ENCODE results near the gene CERS6. TPM values are rescaled to one million over a fixed set of nuclear protein-coding genes. Genes with fewer than 3 reads are reported as not detected.

The CERS6 gene
- total and polyA plus RNA-seq, 10 of the 15 experiments (the other 5 are each of a cell fraction or from before 2014, with no cell fraction given), result 1.3 to 20.4 (median 14.1) TPM

DNA sequence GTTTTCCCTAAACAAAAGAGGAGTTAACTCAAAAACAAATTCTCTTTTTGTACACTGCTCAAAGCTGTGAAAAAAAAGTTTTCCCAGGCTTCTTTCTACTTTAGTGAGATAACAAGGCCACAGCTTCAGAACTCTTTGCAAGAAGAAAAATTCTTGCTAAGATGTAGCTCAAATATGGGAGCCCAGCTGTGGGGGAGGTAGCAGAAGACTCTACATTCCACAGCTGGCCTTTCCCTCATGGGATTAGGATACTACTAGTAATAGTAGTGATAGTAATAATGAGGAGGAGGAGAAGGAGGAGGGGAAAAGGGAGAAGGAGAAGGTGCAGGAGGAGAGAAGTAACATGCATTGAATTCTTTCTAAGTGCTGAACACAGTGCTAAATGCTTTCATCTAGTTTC lies 19.2 kb upstream of the CERS6 start:
- CTCF ChIA-PET, result no interaction called here
- no TSS peak for BruUV-seq (replicated peaks)
- Histone ChIP-seq H4K20me1 (ENCODE audit: control insufficient read depth, insufficient read depth) (no peaks in the 10 kb centered on the region), H3K4me2 (ENCODE audit: control insufficient read depth, insufficient read depth) (no peak overlapping the region), H3K9me3 (replicated peaks; ENCODE audit: control insufficient read depth, insufficient read depth, low read length) (no peaks in the 10 kb centered on the region), H3K4me1 (ENCODE audit: control insufficient read depth, insufficient read depth, low read length) (peaks cover 12% of the 10 kb centered on the region; the same call in 1 of the 2 replicates), H3K27me3 (replicated peaks in 1 of 2; ENCODE audit: control insufficient read depth in 2 of 2, insufficient read depth in 2 of 2, low read length in 1 of 2) (no peaks in the 10 kb centered on the region), H3K4me3 (no peak overlapping the region), H3K36me3 (ENCODE audit: control insufficient read depth in 2 of 2, insufficient read depth in 2 of 2, low read length in 1 of 2) (no peaks in the 10 kb centered on the region), H2AFZ (ENCODE audit: control insufficient read depth, low read depth, low read length) (no peak overlapping the region), H3K79me2 (ENCODE audit: control insufficient read depth, insufficient read depth, low read length) (no peaks in the 10 kb centered on the region), H3K27ac (ENCODE audit: control insufficient read depth, insufficient read depth) (no peak overlapping the region), H3K9ac (ENCODE audit: control insufficient read depth, insufficient read depth, low read length) (no peak overlapping the region)
- POLR2A ChIA-PET, result no interaction called here
- DNase-seq (ENCODE audit: low read depth, low spot score) (no peak), ATAC-seq (no peak), FAIRE-seq (no peak)
- intact Hi-C loops (cut with micrococcal nuclease; ENCODE audit: unreplicated experiment), result no loop called here
- SMC1A ChIA-PET (ENCODE audit: uncharacterized antibody, unreplicated experiment), result no interaction called here
- RAD21 ChIA-PET (ENCODE audit: unreplicated experiment), result no interaction called here
- TF ChIP-seq ATF7 (IDR thresholded peaks at IDR 0.05; ENCODE audit: low read depth), result no peak
- no peak for TF ChIP-seq RB1 (IDR thresholded peaks at IDR 0.05; ENCODE audit: borderline replicate concordance)
- no peak for TF ChIP-seq NFYB (IDR thresholded peaks at IDR 0.05; ENCODE audit: insufficient read depth, low read depth, low read length)
- TF ChIP-seq NFXL1 (IDR thresholded peaks at IDR 0.05; ENCODE audit: borderline replicate concordance), result no peak
- TF ChIP-seq JUNB (IDR thresholded peaks at IDR 0.05), result no peak
- no peak for TF ChIP-seq IRF3 (IDR thresholded peaks at IDR 0.05)
- TF ChIP-seq WRNIP1 (IDR thresholded peaks at IDR 0.05; ENCODE audit: borderline replicate concordance, low read depth, low read length), result no peak
- no peak for TF ChIP-seq KLF5 (IDR thresholded peaks at IDR 0.05; ENCODE audit: partially characterized antibody)
- no peak for TF ChIP-seq NR2F1 (conservative IDR thresholded peaks at IDR 0.05)
- no peak for TF ChIP-seq NRF1 (conservative IDR thresholded peaks at IDR 0.05; ENCODE audit: low read depth, low read length)
- no peak for TF ChIP-seq ZNF217 (IDR thresholded peaks at IDR 0.05)
- in situ Hi-C loops (cut with MboI), result no loop called here

Data from GM12878 (cell line).